ENCODE measurements around the gene ZSWIM3.
"Not testable (repeated sequence)": the region's sequence is repeated elsewhere in the genome, so short reads cannot be mapped to it uniquely, and the experiment has no call there.

The ZSWIM3 gene

DNA sequence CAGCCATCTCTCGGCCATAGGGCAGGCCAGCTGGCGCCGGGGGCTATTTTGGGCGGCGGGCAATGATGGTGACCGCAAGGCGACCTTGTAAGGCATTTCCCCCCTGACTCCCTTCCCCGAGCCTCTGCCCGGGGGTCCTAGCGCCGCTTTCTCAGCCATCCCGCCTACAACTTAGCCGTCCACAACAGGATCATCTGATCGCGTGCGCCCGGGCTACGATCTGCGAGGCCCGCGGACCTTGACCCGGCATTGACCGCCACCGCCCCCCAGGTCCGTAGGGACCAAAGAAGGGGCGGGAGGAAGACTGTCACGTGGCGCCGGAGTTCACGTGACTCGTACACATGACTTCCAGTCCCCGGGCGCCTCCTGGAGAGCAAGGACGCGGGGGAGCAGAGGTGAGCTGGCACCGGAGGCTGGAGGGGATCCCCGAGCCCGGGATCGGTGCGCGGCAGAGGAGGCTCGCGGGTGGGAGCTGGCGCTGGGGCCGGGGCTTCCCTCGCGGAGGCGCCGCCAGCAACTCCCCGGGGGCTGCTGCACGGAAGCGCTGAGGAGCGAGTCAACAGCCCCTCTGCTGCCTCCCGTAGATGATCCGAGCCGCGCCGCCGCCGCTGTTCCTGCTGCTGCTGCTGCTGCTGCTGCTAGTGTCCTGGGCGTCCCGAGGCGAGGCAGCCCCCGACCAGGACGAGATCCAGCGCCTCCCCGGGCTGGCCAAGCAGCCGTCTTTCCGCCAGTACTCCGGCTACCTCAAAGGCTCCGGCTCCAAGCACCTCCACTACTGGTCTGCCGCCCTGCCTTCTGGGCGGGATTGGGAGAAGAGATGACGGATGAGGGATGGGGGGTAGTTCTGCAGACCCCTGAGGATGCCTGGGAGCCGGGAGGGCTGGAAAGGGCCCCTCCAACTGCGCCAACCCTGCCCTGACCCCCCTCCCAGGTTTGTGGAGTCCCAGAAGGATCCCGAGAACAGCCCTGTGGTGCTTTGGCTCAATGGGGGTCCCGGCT lies 33.9 kb downstream of the ZSWIM3 start, which contains the start of the genes CTSA and NEURL2:
Gene CTSA (plus strand): TSS at position 351 of the 999 bp plus-strand sequence. CDS start 234 bp downstream, at position 585.
Gene NEURL2 (minus strand): TSS at position 224 of the 999 bp plus-strand sequence. CDS start 217 bp downstream, at position 7.
- DNase-seq (ENCODE audit: low spot score) = peak; percentile 80

DNA sequence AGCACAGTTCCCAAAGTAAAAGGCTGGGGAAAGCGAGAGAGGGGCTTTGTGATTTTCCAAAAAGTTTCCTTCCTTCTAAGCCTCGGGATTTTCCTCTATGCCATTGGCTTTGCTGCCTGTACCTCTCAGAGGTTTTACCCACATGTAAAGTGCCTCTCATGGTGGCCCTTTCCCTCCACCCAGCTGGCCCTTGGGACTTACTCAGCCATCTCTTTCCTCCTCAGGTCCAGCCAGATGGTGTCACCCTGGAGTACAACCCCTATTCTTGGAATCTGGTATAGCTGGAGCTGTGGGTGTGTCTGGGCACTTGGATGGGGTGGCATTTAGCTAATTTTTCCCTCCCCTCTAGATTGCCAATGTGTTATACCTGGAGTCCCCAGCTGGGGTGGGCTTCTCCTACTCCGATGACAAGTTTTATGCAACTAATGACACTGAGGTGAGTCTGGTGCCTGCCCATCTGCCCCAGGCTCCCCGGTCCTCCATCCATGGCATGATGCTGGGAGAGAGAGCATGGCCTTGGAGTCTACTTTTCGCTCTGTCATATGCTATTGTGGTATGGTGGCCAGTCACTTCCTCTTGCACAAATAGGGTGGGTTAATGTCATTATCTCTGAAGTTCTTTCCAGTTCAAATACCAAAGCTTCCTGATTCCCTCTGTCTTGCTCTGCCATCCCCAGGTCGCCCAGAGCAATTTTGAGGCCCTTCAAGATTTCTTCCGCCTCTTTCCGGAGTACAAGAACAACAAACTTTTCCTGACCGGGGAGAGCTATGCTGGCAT lies 34.8 kb downstream of the ZSWIM3 start:
- peak; percentile 43 for DNase-seq (ENCODE audit: low spot score)

GRCh38 chr20:45892828-45893500 lies 35.5 kb downstream of the ZSWIM3 start:
- DNase-seq (ENCODE audit: low spot score) = no peak

DNA sequence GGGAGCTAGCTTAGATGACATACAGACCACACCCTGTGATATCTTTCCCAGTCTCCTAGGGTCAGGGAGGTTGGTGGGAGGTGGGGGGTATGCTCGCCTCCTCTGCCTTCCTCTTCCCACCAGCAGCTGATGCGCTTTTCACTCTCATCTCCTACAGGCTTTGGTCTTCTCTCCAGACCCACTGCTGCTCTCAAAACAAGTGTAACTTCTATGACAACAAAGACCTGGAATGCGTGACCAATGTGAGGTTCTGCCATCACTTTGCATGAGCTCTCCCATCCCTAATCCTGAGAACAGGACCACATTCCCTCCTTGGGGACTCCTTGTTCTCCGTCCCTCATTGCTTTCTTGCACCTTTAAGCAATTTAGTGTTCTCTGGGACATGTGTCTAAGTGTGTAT lies 36.4 kb downstream of the ZSWIM3 start:
- DNase-seq (ENCODE audit: low spot score) = no peak

- no peak for DNase-seq (ENCODE audit: low spot score)
Measured at GRCh38 chr20:45894797-45895196, 37.4 kb downstream of the ZSWIM3 start.

- DNase-seq (ENCODE audit: low spot score) = no peak
Measured at GRCh38 chr20:45896641-45897161, 39.3 kb downstream of the ZSWIM3 start.

DNA sequence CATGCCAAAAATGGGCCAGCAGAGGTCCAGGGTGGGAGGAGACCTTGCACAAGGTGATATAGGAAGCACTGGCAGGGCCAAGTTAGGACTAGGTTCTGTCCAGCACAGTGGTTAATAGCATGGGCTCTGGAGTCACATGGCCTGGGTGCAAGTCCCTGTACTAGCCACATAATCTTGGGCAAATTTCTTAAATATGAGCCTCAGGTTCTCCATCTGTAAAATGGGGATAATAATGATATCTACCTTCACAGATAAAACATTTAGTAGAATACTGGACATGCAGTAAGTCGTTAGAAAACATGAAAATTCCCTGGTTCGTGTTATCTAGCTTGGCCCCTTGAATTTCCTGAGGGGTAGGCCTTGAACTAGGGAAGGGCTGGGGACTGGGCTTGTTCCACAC lies 39.9 kb downstream of the ZSWIM3 start:
- DNase-seq (ENCODE audit: low spot score) = no peak

- DNase-seq (ENCODE audit: low spot score) = no peak
Measured at GRCh38 chr20:45897692-45898091, 40.3 kb downstream of the ZSWIM3 start.

DNA sequence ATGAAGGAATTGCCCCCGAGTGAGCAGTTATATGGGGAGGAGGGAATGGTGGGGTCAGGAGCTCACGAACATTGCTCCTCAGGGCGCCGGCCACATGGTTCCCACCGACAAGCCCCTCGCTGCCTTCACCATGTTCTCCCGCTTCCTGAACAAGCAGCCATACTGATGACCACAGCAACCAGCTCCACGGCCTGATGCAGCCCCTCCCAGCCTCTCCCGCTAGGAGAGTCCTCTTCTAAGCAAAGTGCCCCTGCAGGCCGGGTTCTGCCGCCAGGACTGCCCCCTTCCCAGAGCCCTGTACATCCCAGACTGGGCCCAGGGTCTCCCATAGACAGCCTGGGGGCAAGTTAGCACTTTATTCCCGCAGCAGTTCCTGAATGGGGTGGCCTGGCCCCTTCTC lies 40.9 kb downstream of the ZSWIM3 start:
- no peak for DNase-seq (ENCODE audit: low spot score)

DNA sequence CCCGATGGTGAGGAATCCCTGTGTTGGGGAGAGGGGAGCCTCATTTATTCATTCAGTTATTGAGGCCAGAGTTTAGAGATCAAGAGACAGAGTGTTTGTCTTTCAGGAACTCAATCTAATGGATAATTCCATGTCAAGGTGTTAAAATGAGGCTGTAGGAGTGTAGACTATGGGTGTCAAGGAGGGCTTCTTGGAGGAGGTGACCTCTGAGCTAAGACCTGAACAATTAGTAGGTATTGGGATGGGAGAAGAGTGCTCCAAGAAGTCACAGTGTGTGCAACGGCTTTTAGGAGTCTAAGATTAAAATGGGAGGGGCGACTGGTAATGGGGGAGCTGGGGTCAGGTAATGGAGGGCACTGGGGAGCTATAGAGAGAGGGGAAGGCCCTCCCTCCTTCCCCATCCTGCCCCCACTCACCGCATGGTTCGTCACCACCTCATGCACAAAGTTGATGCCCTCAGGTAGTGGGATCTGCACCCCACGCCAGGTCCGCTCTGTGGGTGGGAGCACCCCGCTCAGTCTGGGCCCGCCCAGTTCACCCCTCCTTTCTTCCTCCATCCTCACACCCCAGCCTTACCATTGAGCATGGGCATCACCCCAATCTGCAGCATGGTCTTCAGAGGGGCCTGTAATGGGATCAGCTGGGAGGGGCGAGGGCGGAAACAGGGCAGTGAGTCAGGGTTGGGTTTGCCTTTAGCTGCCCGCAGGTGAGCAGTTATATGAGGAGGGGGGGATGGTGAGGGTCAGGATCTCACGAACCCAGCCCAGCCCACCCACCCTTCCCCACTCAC lies 41.8 kb downstream of the ZSWIM3 start:
- no peak for DNase-seq (ENCODE audit: low spot score)

DNA sequence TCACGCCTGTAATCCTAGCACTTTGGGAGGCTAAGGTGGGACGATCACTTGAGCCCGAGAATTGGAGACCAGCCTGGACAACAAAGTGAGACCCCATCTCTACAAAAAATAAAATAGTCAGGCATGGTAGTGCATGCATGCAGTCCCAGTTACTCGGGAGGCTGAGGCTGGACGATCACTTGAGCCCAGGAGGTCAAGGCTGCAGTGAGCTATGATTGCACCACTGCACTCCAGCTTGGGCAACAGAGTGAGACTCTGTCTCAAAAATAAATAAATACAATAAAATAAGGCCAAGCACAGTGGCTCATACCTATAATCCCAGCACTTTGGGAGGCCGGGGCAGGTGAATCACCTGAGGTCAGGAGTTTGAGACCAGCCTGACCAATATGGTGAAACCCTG lies 43.9 kb downstream of the ZSWIM3 start:
- not testable (repeated sequence) for DNase-seq (ENCODE audit: low spot score)

- DNase-seq (ENCODE audit: low spot score) = no peak
Measured at GRCh38 chr20:45902199-45902701, 44.8 kb downstream of the ZSWIM3 start.

DNA sequence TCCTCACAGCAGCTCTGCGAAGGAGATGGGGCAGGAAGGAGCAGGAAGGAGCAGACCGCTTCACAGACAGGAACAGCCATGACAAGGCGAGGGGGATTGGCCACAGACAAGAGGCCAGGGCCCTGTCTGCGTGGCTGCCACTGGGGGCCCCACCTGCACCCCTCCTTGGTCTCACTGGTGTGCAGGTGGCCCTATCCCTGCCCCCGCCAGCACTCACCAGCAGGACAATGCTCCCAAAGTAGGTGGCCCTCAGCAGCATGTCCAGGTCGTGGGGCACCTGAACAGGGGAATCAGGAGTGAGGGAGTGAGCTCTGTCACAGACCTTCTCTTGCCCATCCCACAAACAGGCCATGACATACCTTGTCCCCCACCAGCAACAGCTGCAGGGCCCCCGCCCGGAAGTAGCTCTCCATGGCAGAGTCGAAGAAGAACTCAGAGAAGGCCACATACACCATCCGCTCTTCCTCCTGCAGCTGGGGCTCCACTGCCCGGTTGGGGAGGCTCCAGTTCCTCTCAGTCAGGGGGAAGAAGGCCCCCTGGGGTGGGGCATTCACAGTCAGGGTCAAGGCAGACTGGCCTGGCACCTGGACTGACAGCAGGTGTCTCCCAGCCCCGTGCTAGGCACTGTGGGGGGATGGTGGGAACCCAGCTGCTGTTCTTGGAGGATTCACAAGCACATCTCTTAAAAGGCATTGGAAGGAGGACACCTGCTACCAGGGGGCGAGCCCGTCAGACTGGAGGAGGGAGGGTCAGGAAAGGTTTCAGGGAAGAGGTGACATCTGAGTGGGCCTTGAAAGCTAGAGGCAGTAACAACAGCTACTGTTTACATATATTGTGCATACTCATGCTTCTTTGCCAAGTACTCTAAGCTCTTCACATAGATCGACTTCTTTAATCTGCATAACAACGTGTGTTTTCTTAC lies 47.4 kb downstream of the ZSWIM3 start:
- no peak for DNase-seq (ENCODE audit: low spot score)

- DNase-seq (ENCODE audit: low spot score) = no peak
Measured at GRCh38 chr20:45905505-45906079, 48.2 kb downstream of the ZSWIM3 start.

DNA sequence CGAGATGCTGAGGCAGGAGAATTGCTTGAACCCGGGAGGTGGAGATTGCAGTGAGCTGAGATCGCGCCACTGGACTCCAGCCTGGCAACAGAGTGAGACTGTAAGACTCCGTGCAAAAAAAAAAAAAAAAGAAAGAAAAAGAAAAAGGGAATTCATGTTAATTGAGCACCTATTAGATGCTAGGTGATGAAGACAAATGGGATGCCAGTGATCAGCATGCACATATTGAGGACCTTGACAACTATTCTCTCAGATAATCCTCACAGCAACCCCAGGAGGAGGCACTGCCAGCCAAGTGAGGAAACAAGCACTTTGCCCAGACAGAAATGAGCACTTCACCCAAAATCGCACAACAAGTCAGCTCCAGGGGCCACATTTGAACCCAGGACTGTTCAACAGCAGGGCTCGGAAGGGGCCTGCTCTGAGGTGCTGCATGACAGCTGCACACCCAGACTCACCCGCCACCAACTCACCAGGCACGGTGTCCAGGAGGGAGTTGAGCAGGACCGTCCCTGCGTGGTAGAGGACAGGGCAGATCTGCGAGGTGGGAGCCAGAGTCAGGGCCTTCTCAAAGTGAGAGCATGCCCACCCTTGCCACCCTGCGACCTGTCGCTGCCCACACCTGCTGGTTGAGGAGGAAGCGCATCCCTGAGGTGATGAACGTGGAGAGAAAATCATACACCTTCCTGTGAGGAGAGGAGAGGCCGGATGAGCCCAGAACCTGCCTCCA lies 50.0 kb downstream of the ZSWIM3 start:
- no peak for DNase-seq (ENCODE audit: low spot score)

DNA sequence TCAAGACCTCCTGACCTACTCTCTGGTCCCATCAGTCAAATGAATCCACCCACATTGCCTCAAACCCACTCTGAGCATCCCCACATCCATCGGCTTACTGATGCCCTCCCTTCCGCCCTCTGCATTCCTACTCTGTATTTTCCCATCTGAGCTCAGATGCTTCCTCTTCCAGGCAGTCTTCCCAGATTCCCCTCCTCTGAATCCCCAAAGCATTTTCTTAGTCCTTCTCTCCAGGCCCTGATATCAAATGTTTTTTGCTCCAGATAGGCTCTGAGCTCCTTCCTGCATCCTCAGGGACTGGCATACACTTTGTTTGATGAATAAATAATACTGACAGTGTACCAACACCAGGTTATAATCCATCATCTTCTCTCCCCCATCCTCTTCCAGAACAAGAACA lies 50.7 kb downstream of the ZSWIM3 start:
- DNase-seq (ENCODE audit: low spot score) = no peak

- DNase-seq (ENCODE audit: low spot score) = no peak
Measured at GRCh38 chr20:45909336-45909808, 52.0 kb downstream of the ZSWIM3 start.
